Measurements from ENCODE around the gene USP20.

DNA sequence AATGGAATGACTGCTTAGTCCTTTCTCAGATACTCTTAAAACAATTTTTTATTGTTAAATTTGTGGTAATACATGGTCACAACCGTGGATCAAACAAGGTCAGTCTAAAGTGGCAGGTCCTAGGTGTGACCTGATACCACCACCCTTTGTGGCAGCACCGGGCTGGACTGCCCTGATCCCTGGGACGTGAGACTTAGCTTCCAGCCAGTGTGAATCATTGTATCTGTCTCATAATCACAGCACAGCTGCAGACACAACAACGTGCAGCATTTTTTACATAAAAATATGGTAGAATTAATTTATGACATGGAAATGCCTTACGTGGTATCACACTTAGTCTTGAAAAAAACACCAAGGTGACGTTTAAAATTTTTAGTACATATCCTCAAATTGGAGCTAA is 24.5 kb upstream of the USP20 start:
- TF ChIP-seq, protein P1, sequence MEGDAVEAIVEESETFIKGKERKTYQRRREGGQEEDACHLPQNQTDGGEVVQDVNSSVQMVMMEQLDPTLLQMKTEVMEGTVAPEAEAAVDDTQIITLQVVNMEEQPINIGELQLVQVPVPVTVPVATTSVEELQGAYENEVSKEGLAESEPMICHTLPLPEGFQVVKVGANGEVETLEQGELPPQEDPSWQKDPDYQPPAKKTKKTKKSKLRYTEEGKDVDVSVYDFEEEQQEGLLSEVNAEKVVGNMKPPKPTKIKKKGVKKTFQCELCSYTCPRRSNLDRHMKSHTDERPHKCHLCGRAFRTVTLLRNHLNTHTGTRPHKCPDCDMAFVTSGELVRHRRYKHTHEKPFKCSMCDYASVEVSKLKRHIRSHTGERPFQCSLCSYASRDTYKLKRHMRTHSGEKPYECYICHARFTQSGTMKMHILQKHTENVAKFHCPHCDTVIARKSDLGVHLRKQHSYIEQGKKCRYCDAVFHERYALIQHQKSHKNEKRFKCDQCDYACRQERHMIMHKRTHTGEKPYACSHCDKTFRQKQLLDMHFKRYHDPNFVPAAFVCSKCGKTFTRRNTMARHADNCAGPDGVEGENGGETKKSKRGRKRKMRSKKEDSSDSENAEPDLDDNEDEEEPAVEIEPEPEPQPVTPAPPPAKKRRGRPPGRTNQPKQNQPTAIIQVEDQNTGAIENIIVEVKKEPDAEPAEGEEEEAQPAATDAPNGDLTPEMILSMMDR (IDR thresholded peaks at IDR 0.05), result no peak
- TF ChIP-seq RCOR1 (IDR thresholded peaks at IDR 0.05; ENCODE audit: low read length) (no peak), SMC3 (IDR thresholded peaks at IDR 0.05; ENCODE audit: low read depth, low read length) (no peak), POLR2AphosphoS5 (IDR thresholded peaks at IDR 0.05; ENCODE audit: low read depth, low read length) (no peak), FOXM1 (IDR thresholded peaks at IDR 0.05; ENCODE audit: low read depth) (no peak), YY1 (IDR thresholded peaks at IDR 0.05; ENCODE audit: low read depth) (no peak), RAD21 (IDR thresholded peaks at IDR 0.05; ENCODE audit: low read length) (no peak), CHD2 (IDR thresholded peaks at IDR 0.05; ENCODE audit: low read length, partially characterized antibody) (no peak), TAF1 (IDR thresholded peaks at IDR 0.05; ENCODE audit: borderline replicate concordance, low read depth, low read length) (no peak), TCF12 (IDR thresholded peaks at IDR 0.05) (no peak)
